Activated naive CD8-positive, alpha-beta T cell (primary cell): ENCODE results near the gene GCN1.

ENCODE experiments used
- H3K27ac Mint-ChIP-seq: one replicate; pipeline ENCODE4 v1.8.0; 2021; ENCODE audit warnings: mixed read lengths
- H3K27me3 Mint-ChIP-seq: one replicate; pipeline ENCODE4 v1.8.0; 2021; ENCODE audit warnings: mixed read lengths
- H3K36me3 Mint-ChIP-seq: one replicate; pipeline ENCODE4 v1.8.0; 2021; ENCODE audit warnings: mixed read lengths
- H3K4me1 Mint-ChIP-seq: one replicate; pipeline ENCODE4 v1.8.0; 2021; ENCODE audit warnings: low read depth, mixed read lengths
- H3K4me3 Mint-ChIP-seq: one replicate; pipeline ENCODE4 v1.8.0; 2021; ENCODE audit warnings: mild to moderate bottlenecking, mixed read lengths
- H3K9me3 Mint-ChIP-seq: one replicate; pipeline ENCODE4 v1.8.0; 2021; ENCODE audit warnings: low read depth, mixed read lengths

The GCN1 gene

GRCh38 chr12:120116441-120116791 is 78.1 kb downstream of the GCN1 start, which contains the start of gene RAB35:
Gene RAB35, minus strand, starts transcription at chr12:120116753. Its CDS starts 103 bp downstream, at chr12:120116650.
- H3K27me3 Mint-ChIP-seq, result no peaks in the 10 kb centered on the region
- H3K9me3 Mint-ChIP-seq, result no peaks in the 10 kb centered on the region
- peaks cover 12% of the 10 kb centered on the region for H3K36me3 Mint-ChIP-seq
- peaks cover 72% of the 10 kb centered on the region for H3K4me1 Mint-ChIP-seq
- H3K27ac Mint-ChIP-seq, result peak within 1 kb of the TSS; percentile 87
- peak within 1 kb of the TSS; percentile 92 for H3K4me3 Mint-ChIP-seq

- Mint-ChIP-seq H3K4me3 (peak overlapping the region; percentile 92), H3K9me3 (no peaks in the 10 kb centered on the region), H3K27ac (peak overlapping the region; percentile 87), H3K4me1 (peaks cover 71% of the 10 kb centered on the region), H3K36me3 (peaks cover 12% of the 10 kb centered on the region), H3K27me3 (no peaks in the 10 kb centered on the region)
These were observed 78.6 kb downstream of the GCN1 start for GRCh38 chr12:120115692-120116440.

GRCh38 chr12:120115066-120115465 is 79.4 kb downstream of the GCN1 start:
- H3K4me1 Mint-ChIP-seq, result peaks cover 71% of the 10 kb centered on the region
- H3K27ac Mint-ChIP-seq, result peak overlapping the region; percentile 87
- peaks cover 12% of the 10 kb centered on the region for H3K36me3 Mint-ChIP-seq
- H3K27me3 Mint-ChIP-seq, result no peaks in the 10 kb centered on the region
- H3K4me3 Mint-ChIP-seq, result peak overlapping the region; percentile 92
- H3K9me3 Mint-ChIP-seq, result no peaks in the 10 kb centered on the region

GRCh38 chr12:120110550-120111501 is 83.7 kb downstream of the GCN1 start:
- H3K36me3 Mint-ChIP-seq, result peaks cover 14% of the 10 kb centered on the region
- no peaks in the 10 kb centered on the region for H3K27me3 Mint-ChIP-seq

GRCh38 chr12:120109570-120110267 is 84.8 kb downstream of the GCN1 start:
- no peaks in the 10 kb centered on the region for H3K27me3 Mint-ChIP-seq
- no peaks in the 10 kb centered on the region for H3K9me3 Mint-ChIP-seq
- peak overlapping the region; percentile 75 for H3K4me3 Mint-ChIP-seq
- no peak overlapping the region for H3K27ac Mint-ChIP-seq
- peaks cover 10% of the 10 kb centered on the region for H3K36me3 Mint-ChIP-seq
- peaks cover 54% of the 10 kb centered on the region for H3K4me1 Mint-ChIP-seq

More at GRCh38 chr12:120110550-120111501, 83.7 kb downstream of the GCN1 start:
- Mint-ChIP-seq H3K4me1 (peaks cover 63% of the 10 kb centered on the region), H3K9me3 (no peaks in the 10 kb centered on the region), H3K27ac (peak overlapping the region; percentile 77), H3K4me3 (peak overlapping the region; percentile 75)

GRCh38 chr12:120106151-120106550 is 88.4 kb downstream of the GCN1 start:
- H3K27me3 Mint-ChIP-seq, result no peaks in the 10 kb centered on the region
- no peaks in the 10 kb centered on the region for H3K9me3 Mint-ChIP-seq
- peaks cover 40% of the 10 kb centered on the region for H3K4me1 Mint-ChIP-seq
- H3K27ac Mint-ChIP-seq, result no peak overlapping the region
- peaks cover 6% of the 10 kb centered on the region for H3K36me3 Mint-ChIP-seq
- H3K4me3 Mint-ChIP-seq, result no peak overlapping the region

GRCh38 chr12:120103371-120103770 is 91.1 kb downstream of the GCN1 start:
- H3K4me1 Mint-ChIP-seq, result peaks cover 23% of the 10 kb centered on the region
- no peak overlapping the region for H3K27ac Mint-ChIP-seq
- H3K9me3 Mint-ChIP-seq, result no peaks in the 10 kb centered on the region
- H3K27me3 Mint-ChIP-seq, result no peaks in the 10 kb centered on the region
- H3K36me3 Mint-ChIP-seq, result peaks cover 6% of the 10 kb centered on the region
- H3K4me3 Mint-ChIP-seq, result no peak overlapping the region

- no peak overlapping the region for H3K27ac Mint-ChIP-seq
- H3K4me1 Mint-ChIP-seq, result peaks cover 20% of the 10 kb centered on the region
- peaks cover 6% of the 10 kb centered on the region for H3K36me3 Mint-ChIP-seq
- H3K9me3 Mint-ChIP-seq, result no peaks in the 10 kb centered on the region
- no peak overlapping the region for H3K4me3 Mint-ChIP-seq
- H3K27me3 Mint-ChIP-seq, result no peaks in the 10 kb centered on the region
These were observed 91.5 kb downstream of the GCN1 start for GRCh38 chr12:120103044-120103338.

- Mint-ChIP-seq H3K27me3 (no peaks in the 10 kb centered on the region), H3K4me3 (no peak overlapping the region), H3K9me3 (no peaks in the 10 kb centered on the region), H3K4me1 (peaks cover 18% of the 10 kb centered on the region), H3K36me3 (peaks cover 4% of the 10 kb centered on the region), H3K27ac (no peak overlapping the region)
These were observed 92.1 kb downstream of the GCN1 start for GRCh38 chr12:120102189-120103043.

- no peaks in the 10 kb centered on the region for H3K27me3 Mint-ChIP-seq
- peaks cover 4% of the 10 kb centered on the region for H3K36me3 Mint-ChIP-seq
- no peaks in the 10 kb centered on the region for H3K9me3 Mint-ChIP-seq
- H3K4me3 Mint-ChIP-seq, result no peak overlapping the region
- peaks cover 18% of the 10 kb centered on the region for H3K4me1 Mint-ChIP-seq
- H3K27ac Mint-ChIP-seq, result peak overlapping the region; percentile 58
These were observed 92.9 kb downstream of the GCN1 start for GRCh38 chr12:120101617-120102016.

GRCh38 chr12:120101182-120101581 is 93.3 kb downstream of the GCN1 start:
- peaks cover 16% of the 10 kb centered on the region for H3K4me1 Mint-ChIP-seq
- H3K4me3 Mint-ChIP-seq, result no peak overlapping the region
- H3K27me3 Mint-ChIP-seq, result no peaks in the 10 kb centered on the region
- peaks cover 3% of the 10 kb centered on the region for H3K36me3 Mint-ChIP-seq
- no peaks in the 10 kb centered on the region for H3K9me3 Mint-ChIP-seq
- peak overlapping the region; percentile 58 for H3K27ac Mint-ChIP-seq

GRCh38 chr12:120100630-120101029 is 93.9 kb downstream of the GCN1 start:
- peaks cover 13% of the 10 kb centered on the region for H3K4me1 Mint-ChIP-seq
- no peaks in the 10 kb centered on the region for H3K27me3 Mint-ChIP-seq
- no peaks in the 10 kb centered on the region for H3K36me3 Mint-ChIP-seq
- H3K27ac Mint-ChIP-seq, result no peak overlapping the region
- no peaks in the 10 kb centered on the region for H3K9me3 Mint-ChIP-seq
- no peak overlapping the region for H3K4me3 Mint-ChIP-seq

- Mint-ChIP-seq H3K4me1 (peaks cover 12% of the 10 kb centered on the region), H3K36me3 (no peaks in the 10 kb centered on the region), H3K27me3 (no peaks in the 10 kb centered on the region), H3K9me3 (no peaks in the 10 kb centered on the region), H3K27ac (peak overlapping the region; percentile 29), H3K4me3 (no peak overlapping the region)
These were observed 94.8 kb downstream of the GCN1 start for GRCh38 chr12:120099738-120100137.

- Mint-ChIP-seq H3K9me3 (no peaks in the 10 kb centered on the region), H3K4me1 (peaks cover 11% of the 10 kb centered on the region), H3K27me3 (no peaks in the 10 kb centered on the region), H3K27ac (no peak overlapping the region), H3K36me3 (no peaks in the 10 kb centered on the region), H3K4me3 (no peak overlapping the region)
These were observed 95.6 kb downstream of the GCN1 start for GRCh38 chr12:120098756-120099470.
